ENCODE measurements around the gene GMDS. TPM values are rescaled to one million over a fixed set of nuclear protein-coding genes. Genes with fewer than 3 reads are reported as not detected.

The GMDS gene
- total and polyA plus RNA-seq, 5 experiments from 2014 or later, result 11.4 to 25.0 (median 22.3) TPM

GRCh38 chr6:2157441-2158127, 87.8 kb downstream of the GMDS start:
- POLR2A ChIA-PET, result no interaction called here
- Mint-ChIP-seq H3K27me3 (no peaks in the 10 kb centered on the region), H3K9me3 (no peaks in the 10 kb centered on the region), H3K4me1 (peaks cover 13 to 37% (median 32%) of the 10 kb centered on the region in 4 donors), H3K27ac (peak overlapping the region in 2 of 10 donors; percentile 2 to 3), H3K4me3 (peak overlapping the region in 4 of 10 donors; percentile 3 to 52 (median 14)), H3K36me3 (no peaks in the 10 kb centered on the region)
- ATAC-seq (peak; percentile 89 to 90), DNase-seq (peak in 6 of 10 donors; percentile 1 to 70 (median 34))

DNA sequence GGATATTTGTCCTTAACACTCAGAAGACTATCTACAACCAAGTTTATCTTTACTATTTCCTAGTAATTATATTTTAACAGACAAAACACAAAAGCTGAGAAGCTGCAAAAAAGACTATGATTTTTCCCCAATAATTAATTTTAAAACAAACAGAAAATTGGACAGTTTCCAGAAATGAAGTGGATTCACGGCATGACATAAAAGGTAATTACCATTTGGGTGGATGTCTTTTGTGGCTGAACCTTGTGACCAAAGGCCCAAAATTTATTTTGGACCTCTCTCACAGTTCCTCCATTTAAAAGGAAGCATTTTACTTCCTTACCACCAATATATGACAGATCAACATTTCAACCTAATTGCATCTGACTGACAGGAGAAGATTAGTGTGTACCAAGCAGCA, 90.2 kb downstream of the GMDS start:
- no peak overlapping the region for H3K27ac Mint-ChIP-seq
- H3K4me3 Mint-ChIP-seq, result no peak overlapping the region
- DNase-seq (no peak), ATAC-seq (no peak)
- H3K36me3 Mint-ChIP-seq, result no peaks in the 10 kb centered on the region
- POLR2A ChIA-PET, result interaction anchor here (0.6 kb wide), 1 partner anchor 82 kb away, joined by 7 read pairs; no protein-coding TSS in a partner anchor
- no peaks in the 10 kb centered on the region for H3K9me3 Mint-ChIP-seq
- no peaks in the 10 kb centered on the region for H3K27me3 Mint-ChIP-seq
- H3K4me1 Mint-ChIP-seq, result peaks cover 9 to 23% (median 20%) of the 10 kb centered on the region in 4 donors

- Mint-ChIP-seq H3K4me1 (peaks cover 0 to 9% (median 5%) of the 10 kb centered on the region in 4 donors), H3K4me3 (no peak overlapping the region), H3K27ac (no peak overlapping the region), H3K9me3 (peaks cover 0 to 3% (median 0%) of the 10 kb centered on the region in 9 donors), H3K36me3 (peaks cover 2 to 19% (median 8%) of the 10 kb centered on the region in 3 donors), H3K27me3 (peaks cover 0 to 1% (median 0%) of the 10 kb centered on the region in 5 donors)
- DNase-seq (no peak), ATAC-seq (no peak)
- POLR2A ChIA-PET, result no interaction called here
Measured at GRCh38 chr6:2149361-2150006, 95.9 kb downstream of the GMDS start.

- DNase-seq (no peak), ATAC-seq (no peak)
- H3K4me3 Mint-ChIP-seq, result no peak overlapping the region
- H3K27ac Mint-ChIP-seq, result peak overlapping the region in 1 of 10 donors; percentile 27
- peaks cover 0 to 1% (median 0%) of the 10 kb centered on the region in 5 donors for H3K27me3 Mint-ChIP-seq
- H3K4me1 Mint-ChIP-seq, result peaks cover 4 to 14% (median 12%) of the 10 kb centered on the region in 4 donors
- POLR2A ChIA-PET, result no interaction called here
- H3K36me3 Mint-ChIP-seq, result peaks cover 2 to 19% (median 8%) of the 10 kb centered on the region in 3 donors
- H3K9me3 Mint-ChIP-seq, result peaks cover 0 to 3% (median 0%) of the 10 kb centered on the region in 9 donors
Measured at GRCh38 chr6:2148748-2149147, 96.7 kb downstream of the GMDS start.

- DNase-seq (no peak), ATAC-seq (no peak)
- Mint-ChIP-seq H3K27ac (peak overlapping the region in 1 of 10 donors; percentile 15), H3K4me1 (peaks cover 11 to 21% (median 18%) of the 10 kb centered on the region in 4 donors), H3K36me3 (peaks cover 2 to 19% (median 8%) of the 10 kb centered on the region in 3 donors), H3K4me3 (no peak overlapping the region), H3K9me3 (peaks cover 0 to 3% (median 0%) of the 10 kb centered on the region in 9 donors), H3K27me3 (peaks cover 0 to 1% (median 0%) of the 10 kb centered on the region in 5 donors)
- POLR2A ChIA-PET, result no interaction called here
Measured at GRCh38 chr6:2147766-2148448, 97.5 kb downstream of the GMDS start.

DNA sequence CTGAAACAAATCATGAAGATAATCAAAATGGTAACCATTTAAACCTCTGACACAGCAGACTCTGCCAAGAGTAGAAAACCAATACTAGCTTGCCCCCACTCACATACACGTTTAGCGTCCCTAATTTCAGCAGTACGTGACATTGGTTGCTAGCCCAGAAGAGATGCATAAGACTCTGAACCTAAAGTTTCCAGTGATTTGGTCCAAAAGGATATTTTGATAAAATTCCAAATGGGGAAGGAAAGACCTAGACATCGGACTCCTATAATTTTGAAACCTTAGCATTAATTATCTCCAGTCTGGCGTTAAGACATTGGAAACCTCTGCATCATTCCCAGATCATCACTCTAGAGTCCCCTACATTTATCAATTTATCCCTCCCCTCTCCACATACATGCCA, 98.1 kb downstream of the GMDS start:
- H3K4me3 Mint-ChIP-seq, result no peak overlapping the region
- peaks cover 13 to 25% (median 18%) of the 10 kb centered on the region in 4 donors for H3K4me1 Mint-ChIP-seq
- H3K36me3 Mint-ChIP-seq, result peaks cover 2 to 19% (median 8%) of the 10 kb centered on the region in 3 donors
- DNase-seq (no peak), ATAC-seq (no peak)
- no peak overlapping the region for H3K27ac Mint-ChIP-seq
- H3K9me3 Mint-ChIP-seq, result peaks cover 0 to 3% (median 0%) of the 10 kb centered on the region in 9 donors
- H3K27me3 Mint-ChIP-seq, result peaks cover 0 to 1% (median 0%) of the 10 kb centered on the region in 5 donors
- POLR2A ChIA-PET, result no interaction called here

DNA sequence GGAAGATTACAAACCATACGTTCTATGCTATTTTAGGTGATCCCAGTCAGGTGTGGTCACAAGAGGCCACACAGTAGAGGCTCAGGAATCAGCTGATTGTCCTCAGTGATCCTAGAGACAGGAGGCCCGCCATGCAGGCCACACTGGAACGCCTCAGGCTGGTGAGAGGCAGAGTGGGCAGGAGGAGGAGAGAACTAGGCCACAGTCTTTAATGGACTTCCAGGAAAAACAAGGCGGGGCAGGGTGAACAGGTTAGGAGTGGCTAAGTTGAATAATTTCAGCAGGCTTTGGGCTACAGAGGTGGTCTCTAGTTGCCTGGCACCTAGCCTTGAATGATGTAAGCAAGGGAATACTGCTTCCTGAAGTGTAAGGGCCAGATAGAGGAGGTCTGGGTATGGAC, 101.2 kb downstream of the GMDS start:
- Mint-ChIP-seq H3K4me3 (no peak overlapping the region), H3K4me1 (peaks cover 27 to 51% (median 32%) of the 10 kb centered on the region in 4 donors), H3K27ac (no peak overlapping the region), H3K27me3 (peaks cover 0 to 1% (median 0%) of the 10 kb centered on the region in 5 donors), H3K9me3 (peaks cover 0 to 3% (median 0%) of the 10 kb centered on the region in 9 donors), H3K36me3 (peaks cover 3 to 19% (median 8%) of the 10 kb centered on the region in 3 donors)
- POLR2A ChIA-PET, result no interaction called here
- ATAC-seq (no peak), DNase-seq (no peak)

GRCh38 chr6:2141644-2142290, 103.6 kb downstream of the GMDS start:
- no peaks in the 10 kb centered on the region for H3K27me3 Mint-ChIP-seq

GRCh38 chr6:2140438-2141128, 104.8 kb downstream of the GMDS start:
- H3K4me1 Mint-ChIP-seq, result peaks cover 22 to 51% (median 30%) of the 10 kb centered on the region in 4 donors
- ATAC-seq (no peak), DNase-seq (no peak)
- peaks cover 0 to 2% (median 0%) of the 10 kb centered on the region in 3 donors for H3K36me3 Mint-ChIP-seq
- POLR2A ChIA-PET, result no interaction called here
- peak overlapping the region in 1 of 10 donors; percentile 8 for H3K4me3 Mint-ChIP-seq
- H3K27ac Mint-ChIP-seq, result no peak overlapping the region
- no peaks in the 10 kb centered on the region for H3K9me3 Mint-ChIP-seq
- H3K27me3 Mint-ChIP-seq, result no peaks in the 10 kb centered on the region

More at GRCh38 chr6:2141644-2142290, 103.6 kb downstream of the GMDS start:
- Mint-ChIP-seq H3K27ac (peak overlapping the region in 2 of 10 donors; percentile 66 to 70), H3K4me1 (peaks cover 25 to 51% (median 32%) of the 10 kb centered on the region in 4 donors), H3K4me3 (no peak overlapping the region), H3K9me3 (peaks cover 0 to 3% (median 0%) of the 10 kb centered on the region in 9 donors), H3K36me3 (peaks cover 3 to 8% (median 4%) of the 10 kb centered on the region in 3 donors)
- no peak for ATAC-seq
- POLR2A ChIA-PET, result no interaction called here
- no peak for DNase-seq

GRCh38 chr6:2135401-2135800, 110.0 kb downstream of the GMDS start:
- Mint-ChIP-seq H3K27me3 (no peaks in the 10 kb centered on the region), H3K36me3 (no peaks in the 10 kb centered on the region), H3K27ac (no peak overlapping the region), H3K9me3 (no peaks in the 10 kb centered on the region), H3K4me1 (peaks cover 4 to 28% (median 8%) of the 10 kb centered on the region in 4 donors), H3K4me3 (no peak overlapping the region)
- POLR2A ChIA-PET, result no interaction called here
- DNase-seq (no peak), ATAC-seq (no peak)

DNA sequence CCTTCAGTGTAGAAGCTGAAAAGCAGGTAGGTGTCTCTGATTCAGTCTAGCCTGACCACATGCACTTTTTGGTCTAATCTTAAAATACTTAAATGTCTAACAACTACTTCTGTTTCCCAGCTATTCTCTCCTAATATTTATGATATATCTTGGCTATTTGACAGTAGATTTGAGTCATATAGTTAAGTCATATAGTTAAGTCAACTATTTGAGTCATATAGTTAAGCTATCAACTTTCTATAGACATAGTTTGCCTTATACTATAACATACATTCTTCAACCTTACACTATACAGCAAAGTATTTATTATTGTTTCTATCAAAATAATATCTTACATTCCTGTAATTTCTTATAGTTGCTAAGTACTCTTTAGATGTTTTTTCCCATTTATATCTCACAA, 110.9 kb downstream of the GMDS start:
- DNase-seq (no peak), ATAC-seq (no peak)
- Mint-ChIP-seq H3K9me3 (no peaks in the 10 kb centered on the region), H3K36me3 (no peaks in the 10 kb centered on the region), H3K4me1 (peaks cover 5 to 29% (median 10%) of the 10 kb centered on the region in 4 donors), H3K4me3 (no peak overlapping the region), H3K27me3 (no peaks in the 10 kb centered on the region), H3K27ac (no peak overlapping the region)
- POLR2A ChIA-PET, result no interaction called here

All from naive thymus-derived CD8-positive, alpha-beta T cell (primary cell).